GM21447 (cell line): Measurements from ENCODE around the gene UFD1.

Source experiments
- ATAC-seq: cut with Tn5 transposase; IDR thresholded peaks from one replicate; pipeline ENCODE4 v1.9.1; 2021; ENCODE audit not compliant: unreplicated experiment

UFD1 gene, protein sequence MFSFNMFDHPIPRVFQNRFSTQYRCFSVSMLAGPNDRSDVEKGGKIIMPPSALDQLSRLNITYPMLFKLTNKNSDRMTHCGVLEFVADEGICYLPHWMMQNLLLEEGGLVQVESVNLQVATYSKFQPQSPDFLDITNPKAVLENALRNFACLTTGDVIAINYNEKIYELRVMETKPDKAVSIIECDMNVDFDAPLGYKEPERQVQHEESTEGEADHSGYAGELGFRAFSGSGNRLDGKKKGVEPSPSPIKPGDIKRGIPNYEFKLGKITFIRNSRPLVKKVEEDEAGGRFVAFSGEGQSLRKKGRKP

DNA sequence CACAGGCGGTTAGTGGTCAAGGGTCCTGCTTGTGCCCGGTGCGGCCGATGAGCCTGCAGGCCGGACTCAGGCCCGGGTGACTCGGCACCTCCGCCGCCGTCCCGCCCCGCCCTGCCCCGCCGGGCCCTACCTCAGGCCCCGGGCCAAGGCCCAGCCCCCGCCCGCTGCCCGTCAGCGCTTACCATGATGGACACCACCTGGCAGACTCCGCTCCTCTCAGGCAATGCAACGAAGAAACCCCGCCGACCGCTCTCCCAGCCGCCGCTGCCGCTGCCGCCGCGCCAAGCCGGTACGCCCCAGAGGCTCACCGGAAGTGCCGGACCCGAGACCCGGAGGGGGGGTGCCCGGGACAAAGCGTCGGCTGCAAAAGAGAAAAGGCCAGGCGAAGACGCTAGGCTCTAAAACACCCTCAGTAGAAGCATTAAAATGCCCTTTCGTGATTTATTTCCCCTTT is at the start of gene UFD1:
TSS of gene UFD1 (minus strand) at position 293 of the 454 bp plus-strand sequence. CDS start at position 185, 108 bp downstream.
- ATAC-seq = peak; percentile 50

DNA sequence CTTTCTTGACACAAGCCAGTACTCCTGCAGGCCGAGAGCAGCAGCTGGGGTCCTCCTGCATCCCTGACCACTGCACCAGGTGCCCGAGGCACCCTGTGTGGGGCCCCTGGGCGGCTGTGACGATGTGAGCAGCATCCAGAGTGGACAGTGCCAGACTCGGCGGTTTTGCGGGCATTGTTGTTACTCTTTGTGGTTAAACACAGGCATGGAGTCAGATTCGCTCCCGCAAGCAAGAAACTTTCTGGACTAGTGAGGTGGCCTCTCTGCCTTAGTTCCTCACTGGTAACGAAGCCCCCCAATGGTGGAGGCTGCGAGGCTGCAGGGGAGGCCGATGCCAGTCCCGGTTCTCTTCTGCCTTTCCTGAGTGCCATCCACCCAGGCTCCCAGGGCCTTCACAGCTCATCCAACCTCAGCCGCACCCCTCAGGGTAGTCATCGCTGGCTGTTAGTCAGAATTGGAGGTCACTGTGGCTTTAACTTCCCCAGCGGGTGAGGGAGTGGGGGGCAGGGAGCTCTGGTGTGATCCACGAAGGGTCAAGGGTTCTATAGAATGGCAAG is 48.9 kb upstream of the UFD1 start:
- ATAC-seq = no peak

DNA sequence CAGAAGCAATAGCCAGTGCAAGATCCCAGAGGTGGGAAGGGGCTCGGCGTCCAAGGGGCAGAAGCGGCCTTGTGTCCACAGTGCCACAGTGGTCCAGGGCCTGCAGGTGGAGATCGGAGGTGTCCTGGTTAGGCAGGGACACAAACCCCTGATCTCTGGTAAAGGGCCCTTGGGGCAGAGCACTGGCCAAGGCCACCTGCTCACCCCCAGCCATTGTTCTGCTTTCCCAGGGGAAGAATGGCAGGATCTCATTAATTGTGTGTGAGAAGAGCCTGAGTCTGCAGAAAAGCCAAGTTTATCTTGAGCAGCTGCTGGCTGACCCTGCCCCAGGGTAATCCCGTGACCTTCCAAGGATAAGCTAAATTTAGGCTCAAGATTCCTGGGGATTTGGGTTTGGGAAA is 48.3 kb upstream of the UFD1 start:
- no peak for ATAC-seq

DNA sequence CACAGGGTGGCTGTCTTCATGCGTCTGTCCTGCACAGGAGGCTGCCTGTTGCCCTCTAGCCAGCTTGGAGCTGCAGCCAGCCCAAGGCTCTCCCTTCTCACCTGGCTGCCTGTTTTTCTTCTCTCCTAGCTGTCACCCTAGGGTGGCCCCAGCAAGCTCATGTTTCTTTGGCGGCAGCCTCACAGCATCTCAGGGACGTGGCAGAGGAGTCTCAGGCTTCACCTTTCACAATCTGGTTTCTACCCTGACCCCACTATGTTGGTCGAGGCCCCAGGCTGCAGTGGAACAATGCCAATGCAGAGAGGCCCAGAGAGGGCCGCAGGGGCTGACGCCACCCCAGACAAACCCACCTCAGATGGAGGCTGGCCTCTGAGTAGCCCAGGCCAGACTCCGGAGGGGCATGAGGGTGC is 47.7 kb upstream of the UFD1 start:
- ATAC-seq = no peak

DNA sequence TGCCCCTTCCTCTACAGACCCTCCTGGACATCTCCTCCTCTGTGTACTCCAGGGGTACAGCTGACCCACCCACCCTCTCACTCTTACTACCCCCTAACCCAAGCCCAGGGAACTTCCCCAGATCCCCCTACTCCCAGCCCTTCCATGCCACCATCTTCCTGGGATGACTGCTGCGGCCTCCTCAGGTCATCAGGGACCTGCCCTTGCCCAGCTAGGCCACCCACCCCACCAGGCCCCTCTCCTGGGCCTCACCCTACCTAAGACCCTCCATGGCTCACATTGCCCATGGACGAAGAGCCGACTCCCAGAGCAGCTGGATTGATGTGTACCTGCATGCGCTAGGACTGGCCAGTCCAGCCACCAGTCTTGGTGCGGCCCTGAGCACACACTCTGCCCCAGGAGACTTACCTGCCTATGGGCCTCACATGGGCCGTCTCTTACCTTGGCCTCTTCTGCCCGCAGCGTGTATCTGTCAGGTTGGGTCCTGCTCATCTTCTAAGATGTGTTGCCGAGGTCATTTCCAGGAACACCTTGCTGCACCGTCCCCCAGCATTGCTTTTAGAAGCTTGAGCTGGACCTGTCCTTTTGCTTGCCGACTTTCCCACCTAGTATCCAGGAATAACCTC is 47.2 kb upstream of the UFD1 start:
- no peak for ATAC-seq

DNA sequence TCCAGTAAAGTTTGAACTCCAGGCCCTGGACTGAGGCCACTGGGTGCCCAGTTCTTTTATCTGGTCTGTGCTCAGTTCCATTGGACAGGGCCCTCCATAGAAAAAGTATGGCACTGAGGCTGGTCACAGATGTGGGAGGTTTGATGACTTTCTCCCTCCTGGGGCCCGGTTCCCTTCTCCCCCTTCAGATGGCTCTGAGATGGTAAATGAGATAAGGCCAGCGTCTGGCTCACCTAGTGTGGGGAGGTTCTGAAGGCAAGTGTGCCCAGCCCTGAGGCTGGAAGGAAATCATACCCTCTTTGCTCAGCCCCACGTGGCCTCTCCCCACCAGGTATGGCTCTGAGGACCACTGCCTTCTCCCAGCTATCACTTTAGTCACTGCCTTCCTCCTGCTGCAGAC is 46.7 kb upstream of the UFD1 start:
- ATAC-seq = no peak

DNA sequence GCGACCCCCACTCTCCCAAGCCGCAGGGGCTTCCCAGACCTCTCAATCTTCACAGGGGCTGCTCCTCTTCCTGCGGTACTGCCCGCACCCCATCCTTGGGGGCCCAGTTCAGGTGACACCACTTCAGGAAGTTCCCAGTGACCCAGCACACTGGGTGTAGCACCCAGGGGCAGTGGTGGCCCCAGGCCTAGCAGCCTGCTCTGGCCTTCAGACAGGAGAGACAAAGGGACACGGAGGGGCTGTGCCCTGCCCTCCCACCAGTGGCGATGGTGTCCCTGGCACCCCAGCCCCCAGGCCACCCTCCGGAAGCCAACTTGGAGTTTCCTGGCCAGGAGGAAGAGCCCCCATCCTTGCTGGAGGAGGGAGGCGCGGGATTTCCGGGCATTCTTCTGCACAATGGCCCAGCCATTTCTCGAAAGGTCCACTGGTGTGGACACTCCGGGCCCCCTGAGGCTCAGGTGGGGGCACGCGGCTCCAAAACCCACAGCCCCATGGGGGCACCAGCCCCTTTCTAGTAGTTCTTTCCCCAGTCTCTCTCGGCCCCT is 46.2 kb upstream of the UFD1 start:
- no peak for ATAC-seq

DNA sequence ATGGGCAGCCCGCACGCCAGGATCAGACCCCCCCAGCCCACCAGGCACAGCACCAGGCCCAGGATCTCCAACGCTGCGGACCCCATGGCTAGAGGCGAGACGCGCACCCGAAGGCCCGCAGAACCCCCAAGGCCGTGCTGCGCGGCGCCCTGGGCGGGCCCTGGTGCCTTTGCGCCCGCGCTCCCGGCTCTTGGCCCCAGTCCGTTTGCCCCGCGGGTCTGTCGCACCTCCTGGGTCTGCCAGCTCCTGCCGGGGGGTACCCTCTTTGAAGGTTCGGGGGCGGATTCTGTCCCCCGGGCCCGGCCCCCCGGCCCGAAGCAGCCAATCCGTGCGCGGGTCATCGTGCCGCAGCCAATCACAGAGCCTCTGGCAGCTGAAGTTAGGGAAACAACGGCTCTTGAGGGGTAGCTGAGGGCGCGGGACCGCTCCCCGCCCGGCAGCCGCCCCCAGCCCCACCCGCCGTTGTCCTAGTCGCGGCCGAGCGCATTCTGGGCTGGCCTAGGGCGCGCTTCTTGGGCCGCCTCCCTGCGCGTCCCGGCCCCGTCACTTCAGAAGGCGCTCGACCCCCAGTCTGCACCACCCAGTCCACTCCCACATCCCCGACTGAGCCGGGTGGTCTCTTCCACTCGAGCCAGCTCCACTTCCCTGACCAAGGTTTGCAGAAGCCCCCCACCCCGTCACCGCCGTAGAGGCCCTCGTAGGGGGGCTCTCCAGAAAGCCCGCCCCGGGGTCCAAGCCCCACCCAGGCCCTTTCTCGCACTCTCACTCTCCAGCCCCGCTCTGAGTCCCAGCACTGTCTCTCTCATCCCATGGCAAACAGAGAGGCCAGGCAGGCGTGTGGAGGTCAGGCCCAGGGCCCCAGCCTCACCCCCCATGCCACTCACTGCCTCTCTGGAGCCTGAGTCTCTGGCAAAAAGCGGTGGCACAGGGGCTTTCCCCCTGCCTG is 45.5 kb upstream of the UFD1 start, which contains the start of gene CLDN5:
TSS of gene CLDN5 (minus strand) at position 241 of the 946 bp plus-strand sequence. CDS start at position 86, 155 bp downstream.
- no peak for ATAC-seq

DNA sequence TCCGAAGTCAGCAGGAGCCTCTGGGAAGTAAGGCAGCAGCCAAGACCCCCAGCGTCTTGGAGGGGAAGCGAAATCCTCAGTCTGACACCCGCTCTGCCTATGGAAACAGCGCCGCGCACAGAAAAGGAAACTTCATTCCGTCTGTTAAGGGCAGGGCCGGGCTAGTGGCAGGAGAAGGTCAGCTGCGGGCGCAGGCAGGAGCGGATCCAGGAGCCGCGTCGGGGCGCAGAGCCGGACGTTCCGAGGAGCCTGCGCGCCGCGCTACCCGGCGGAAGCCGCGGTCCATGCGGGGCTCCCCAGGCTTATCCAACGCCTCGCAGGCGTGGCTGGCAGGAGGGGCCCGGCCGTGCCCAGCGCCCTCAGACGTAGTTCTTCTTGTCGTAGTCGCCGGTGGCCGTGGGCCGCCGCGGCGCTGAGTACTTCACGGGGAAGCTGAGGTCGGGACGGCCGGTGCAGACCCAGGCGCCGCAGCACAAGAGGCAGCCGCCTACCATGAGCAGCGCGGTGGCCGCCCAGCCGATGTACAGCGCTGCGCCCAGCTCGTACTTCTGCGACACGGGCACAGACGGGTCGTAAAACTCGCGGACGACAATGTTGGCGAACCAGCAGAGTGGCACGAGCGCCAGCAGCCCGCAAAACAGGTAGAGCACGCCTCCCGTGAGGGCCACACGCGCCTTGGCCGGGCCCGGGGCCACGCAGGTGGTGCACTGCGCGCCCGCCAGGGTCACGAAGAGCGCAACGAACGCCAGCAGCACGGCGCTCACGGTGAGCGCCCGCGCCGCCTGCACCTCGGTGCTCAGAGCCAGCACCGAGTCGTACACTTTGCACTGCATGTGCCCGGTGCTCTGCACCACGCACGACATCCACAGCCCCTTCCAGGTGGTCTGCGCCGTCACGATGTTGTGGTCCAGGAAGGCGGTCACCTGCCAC is 44.5 kb upstream of the UFD1 start:
- ATAC-seq = no peak

DNA sequence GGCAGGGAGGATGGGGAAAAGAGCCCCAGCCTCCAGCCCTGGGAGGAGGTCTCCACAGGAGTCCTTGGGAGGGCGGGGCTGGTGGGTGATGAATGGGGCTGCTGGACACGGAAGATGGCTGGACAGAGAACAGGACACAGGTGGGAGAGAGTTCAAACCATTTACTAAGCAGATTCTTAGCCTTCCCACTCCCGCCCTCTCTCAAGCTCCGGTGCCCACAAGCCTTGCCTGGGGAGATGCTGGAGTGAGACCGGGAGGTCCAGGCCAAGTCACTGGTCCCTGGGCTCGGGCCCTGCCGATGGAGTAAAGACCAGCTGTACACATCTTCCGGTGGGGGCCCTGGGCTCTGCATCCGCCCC is 43.9 kb upstream of the UFD1 start:
- ATAC-seq = no peak

DNA sequence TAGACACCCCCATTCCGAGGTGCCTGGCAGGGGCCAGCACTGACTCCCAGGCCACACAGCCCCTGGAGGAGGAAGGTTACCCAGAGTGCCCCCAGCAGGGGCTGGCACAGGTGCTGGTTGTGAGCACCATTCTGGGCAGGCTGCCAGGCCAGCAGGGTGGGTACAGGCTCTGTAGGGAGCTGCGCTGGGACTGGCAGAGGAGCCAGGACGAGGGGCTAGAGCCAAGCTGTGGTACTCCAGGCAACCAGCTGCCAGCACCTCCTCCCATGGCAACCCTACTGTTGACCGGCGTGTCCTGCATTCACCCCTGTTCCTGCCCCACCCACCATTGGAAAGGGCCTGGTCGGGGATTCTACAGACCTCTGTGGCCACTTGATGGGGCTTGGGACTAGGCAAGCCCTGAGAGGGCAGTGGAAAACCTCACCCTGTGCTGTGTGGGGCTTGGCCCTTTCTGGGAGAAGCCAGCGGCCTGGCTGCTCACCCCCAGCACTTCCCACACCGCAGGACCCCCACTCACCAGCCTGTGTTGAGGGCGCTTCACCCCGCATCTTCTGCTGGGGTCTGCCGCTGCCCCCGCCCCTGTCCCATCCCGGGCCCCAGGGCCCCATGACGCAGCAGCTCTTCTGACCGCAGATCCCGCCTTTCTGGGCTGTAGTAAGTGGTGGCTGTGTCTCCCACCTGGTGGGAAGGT is 43.3 kb upstream of the UFD1 start:
- no peak for ATAC-seq

DNA sequence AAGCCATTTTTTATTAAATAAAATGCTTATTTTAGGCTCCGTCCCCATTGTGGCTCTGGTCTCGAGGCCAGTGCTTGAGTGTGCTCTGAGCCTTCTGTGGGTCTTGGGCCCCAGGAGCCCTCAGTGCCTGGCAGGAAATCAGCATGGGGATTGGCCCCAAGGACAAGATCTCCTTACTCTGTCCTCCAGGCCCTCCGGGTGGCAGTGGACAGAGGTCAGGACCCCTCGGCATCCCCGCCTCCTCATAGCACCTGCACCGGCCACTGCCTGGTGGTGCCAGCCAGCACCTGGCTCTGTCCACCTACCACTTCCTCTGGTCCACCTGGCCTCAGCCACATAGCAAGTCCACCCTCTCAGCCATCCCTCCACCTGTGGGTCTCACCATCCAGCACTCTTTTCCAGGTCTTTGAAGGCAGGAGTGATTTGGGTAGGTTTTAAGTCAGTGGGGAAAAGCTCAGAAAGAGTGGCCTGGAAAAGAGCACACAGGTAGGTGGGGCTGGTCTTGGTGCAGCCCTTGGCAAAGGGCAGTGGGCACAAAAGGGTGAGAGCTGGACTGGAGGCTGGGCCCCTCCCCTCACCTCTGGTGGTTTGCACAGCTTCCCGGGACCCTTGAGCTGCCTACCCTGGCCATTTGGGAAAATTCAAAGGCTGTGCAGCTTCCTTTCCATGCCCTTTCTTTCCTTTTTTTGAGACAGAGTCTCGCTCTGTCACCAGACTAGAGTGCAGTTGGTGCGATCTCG is 41.7 kb upstream of the UFD1 start:
- ATAC-seq = no peak

DNA sequence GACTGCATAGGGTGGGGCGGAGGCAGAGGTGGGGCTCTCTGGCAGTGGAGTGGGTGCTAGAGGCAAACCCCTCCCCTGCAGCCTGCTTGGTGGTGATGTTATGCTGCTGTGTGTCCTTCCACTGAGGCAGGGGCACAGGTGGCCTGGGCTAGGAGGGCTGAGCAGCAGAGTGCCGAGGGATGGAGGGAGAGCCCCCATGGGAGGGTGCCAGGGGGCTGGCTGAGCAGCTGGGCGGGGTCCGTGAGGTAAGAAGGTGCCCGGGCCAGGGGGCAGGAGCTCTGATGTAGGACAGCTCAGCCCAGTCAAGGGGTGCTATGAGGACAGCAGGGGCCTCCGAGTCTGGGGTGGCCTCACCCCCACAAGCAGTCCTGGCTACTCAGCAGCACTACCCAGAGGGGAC is 41.0 kb upstream of the UFD1 start:
- no peak for ATAC-seq

DNA sequence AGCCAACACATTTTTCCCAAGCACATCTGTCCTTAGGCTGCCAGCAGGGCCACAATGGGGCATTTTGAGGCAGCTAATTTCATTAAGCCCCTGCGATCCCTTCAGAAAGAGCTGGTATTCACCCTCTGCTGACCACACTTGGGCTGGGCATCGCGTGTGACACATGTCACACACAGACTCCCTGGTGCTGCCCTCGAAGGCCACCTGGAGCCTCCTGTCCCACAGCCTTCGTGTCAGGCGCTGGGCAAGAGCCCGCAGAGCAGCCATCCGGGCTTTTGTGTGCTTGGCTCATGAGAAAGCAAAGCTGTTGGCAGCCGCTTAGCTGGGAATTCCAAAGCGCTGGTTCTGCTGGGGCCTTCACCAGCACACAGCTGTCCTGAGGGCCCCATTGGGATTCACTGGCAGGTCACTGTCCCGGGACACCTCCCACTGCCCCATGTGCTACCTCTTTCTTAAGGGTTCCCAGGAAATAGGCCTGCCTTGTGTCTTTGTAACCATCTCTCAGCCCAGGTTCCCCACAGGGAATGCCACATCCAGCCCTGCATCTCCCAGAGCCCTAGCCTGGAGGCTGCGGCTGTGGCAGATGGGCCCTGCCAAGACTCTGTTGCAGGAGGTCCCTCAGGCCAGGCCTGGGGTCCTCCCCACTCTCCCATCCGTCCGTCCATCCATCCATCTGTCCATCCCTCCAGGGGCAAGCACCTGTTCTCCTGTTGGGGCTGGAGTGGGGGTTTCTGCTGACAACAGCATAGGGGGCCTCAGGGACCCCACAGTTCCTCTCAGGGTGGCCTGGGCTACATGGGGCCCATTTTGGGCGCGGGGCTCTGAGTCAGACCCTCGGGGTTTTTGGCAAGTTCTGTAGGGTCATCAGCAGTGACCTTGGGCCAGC is 40.3 kb upstream of the UFD1 start:
- ATAC-seq = no peak

DNA sequence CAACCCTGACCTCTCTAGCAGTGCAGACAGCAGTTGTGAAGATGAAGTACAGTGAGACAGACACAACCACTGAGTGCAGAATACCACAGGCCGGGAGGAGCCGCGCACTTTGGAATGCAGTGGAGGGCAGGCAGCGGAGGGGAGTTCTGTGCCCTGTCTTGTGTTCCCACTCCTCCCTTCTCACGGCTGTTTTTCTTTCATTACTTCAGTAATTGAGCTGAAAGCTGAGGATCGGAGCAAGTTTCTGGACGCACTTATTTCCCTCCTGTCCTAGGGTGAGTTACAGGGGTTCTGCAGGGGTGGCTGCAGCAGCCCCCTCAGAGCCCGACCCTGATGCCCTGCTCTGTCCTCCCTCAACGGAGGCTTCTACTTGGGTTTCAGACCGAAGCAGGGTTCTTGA is 39.6 kb upstream of the UFD1 start:
- no peak for ATAC-seq

DNA sequence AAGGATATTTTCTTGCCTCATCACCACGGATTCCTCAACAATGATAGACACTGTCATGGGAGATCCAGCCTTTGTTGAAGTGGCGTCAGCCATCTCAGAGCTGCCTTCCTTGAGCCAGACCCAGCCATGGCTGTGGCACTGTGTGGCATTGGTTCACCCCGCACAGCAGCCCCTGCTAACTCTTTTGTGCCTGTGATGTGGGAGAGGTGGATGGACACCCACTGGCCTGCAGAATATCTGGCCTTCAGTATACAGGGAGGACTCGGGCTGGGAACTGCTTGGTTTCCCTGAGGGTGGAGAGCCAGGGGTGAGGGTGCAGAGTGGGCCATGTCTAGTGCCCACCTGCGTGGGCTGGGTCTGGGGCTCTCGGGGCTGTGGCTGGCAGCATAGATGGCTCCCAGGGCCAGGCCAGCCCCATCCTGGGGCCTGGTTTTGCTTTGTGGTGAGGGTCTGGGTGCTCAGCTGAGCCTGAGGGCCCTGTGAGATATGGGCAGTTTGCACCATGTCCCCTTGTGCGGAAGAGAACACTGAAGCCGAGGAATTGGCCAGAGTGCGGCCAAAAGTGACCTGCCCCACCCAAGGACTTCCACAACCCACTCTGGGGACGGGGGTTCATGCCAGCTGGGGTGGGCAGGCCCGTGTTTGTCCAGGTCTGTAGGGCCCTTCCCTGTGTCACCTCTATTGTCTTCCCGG is 39.1 kb upstream of the UFD1 start:
- no peak for ATAC-seq

DNA sequence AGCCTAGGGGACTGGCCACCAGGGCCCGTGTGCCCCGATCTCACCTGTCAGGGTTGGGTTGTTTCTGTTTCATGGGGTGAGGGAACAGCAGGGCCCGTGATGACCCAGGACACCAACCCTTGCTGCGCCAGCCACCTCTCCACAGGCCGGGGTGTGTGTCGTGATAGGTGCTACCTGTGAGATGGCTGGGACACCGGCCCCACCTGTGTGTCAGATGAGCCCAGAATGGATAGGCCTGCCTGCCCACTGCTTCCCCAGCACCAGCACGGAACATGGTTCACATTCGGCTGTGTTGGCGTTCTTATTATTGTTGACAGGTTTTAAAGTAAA is 38.1 kb upstream of the UFD1 start:
- no peak for ATAC-seq
